H1 (cell line): ENCODE results near the gene SLC16A8. TPM values are rescaled to one million over a fixed set of nuclear protein-coding genes. Genes with fewer than 3 reads are reported as not detected.

Source experiments
- CTCF ChIA-PET: fragments of 300-600 bp; sonication (Branson Sonifier 250); formaldehyde crosslinking; loops from one replicate; lab custom pipeline; 2021; ENCODE audit not compliant: partially characterized antibody; lab: Charles Lee
- POLR2A ChIA-PET: fragments of 300-600 bp; sonication (Branson Sonifier 250); formaldehyde crosslinking; loops from one replicate; lab custom pipeline; 2021; ENCODE audit warnings: inconsistent platforms; ENCODE audit not compliant: partially characterized antibody; lab: Charles Lee
- DNase-seq, 2 experiments: peaks; one replicate each; pipeline versions ENCODE4 v3.0.0 to v3.0.0-alpha.2; 2010 to 2022; ENCODE audit warnings: low spot score in 2 of 2, low read depth in 1 of 2, mixed read lengths in 1 of 2
- FAIRE-seq: peaks from 2 replicates; lab custom pipeline; 2011; peaks lifted over from hg19 to GRCh38; lab: Jason Lieb, UNC
- H2AFZ ChIP-seq: 2 replicates; pipeline ENCODE4 v1.8.1; 2012; ENCODE audit warnings: low read length, inconsistent platforms
- H2AK5ac ChIP-seq: 2 replicates; pipeline ENCODE4 v1.6.1; 2013; ENCODE audit warnings: low read depth, low read length
- H2BK120ac ChIP-seq: replicated peaks from 2 replicates; pipeline ENCODE3; 2013; ENCODE audit warnings: low read depth, low read length, inconsistent platforms
- H2BK12ac ChIP-seq: 2 replicates; pipeline ENCODE4 v1.6.1; 2013; ENCODE audit warnings: low read depth, low read length
- H2BK15ac ChIP-seq: 2 replicates; pipeline ENCODE4 v1.6.1; 2013; ENCODE audit warnings: low read length
- H2BK20ac ChIP-seq: 2 replicates; pipeline ENCODE4 v1.6.1; 2013; ENCODE audit warnings: low read length
- H2BK5ac ChIP-seq: 2 replicates; pipeline ENCODE4 v1.6.1; 2013; ENCODE audit warnings: low read depth, low read length
- H3K14ac ChIP-seq: 2 replicates; pipeline ENCODE4 v1.6.1; 2013; ENCODE audit warnings: inconsistent platforms; ENCODE audit not compliant: insufficient read length
- H3K18ac ChIP-seq: 2 replicates; pipeline ENCODE4 v1.6.1; 2013; ENCODE audit warnings: low read length; ENCODE audit errors: extremely low read depth
- H3K23ac ChIP-seq: 2 replicates; pipeline ENCODE4 v1.6.1; 2013; ENCODE audit warnings: inconsistent platforms; ENCODE audit not compliant: insufficient read length
- H3K23me2 ChIP-seq: 2 replicates; pipeline ENCODE4 v1.6.1; 2013; ENCODE audit warnings: low read depth, low read length
- H3K27ac ChIP-seq: 2 replicates; pipeline ENCODE4 v1.6.1; 2011; ENCODE audit warnings: low read depth, low read length, inconsistent platforms
- H3K27me3 ChIP-seq, 4 experiments: replicated peaks in 1 of 4; 1 replicate in 1 of 4; 2 replicates in 3 of 4; pipeline versions ENCODE4 v1.6.1 to v1.8.1; 2011 to 2013; ENCODE audit warnings: low read length in 3 of 4, mild to moderate bottlenecking in 3 of 4, inconsistent platforms in 2 of 4, mixed read lengths in 2 of 4, moderate library complexity in 1 of 4; ENCODE audit not compliant: control insufficient read depth in 3 of 4, insufficient read depth in 3 of 4; ENCODE audit errors: extremely low read depth in 1 of 4
- H3K36me3 ChIP-seq, 4 experiments: 2 replicates each; pipeline versions ENCODE4 v1.6.1 to v1.8.1; 2011 to 2013; ENCODE audit warnings: mild to moderate bottlenecking in 4 of 4, low read length in 3 of 4, moderate library complexity in 2 of 4, control low read depth in 1 of 4, inconsistent platforms in 1 of 4; ENCODE audit not compliant: insufficient read depth in 4 of 4, control insufficient read depth in 2 of 4
- H3K4ac ChIP-seq: replicated peaks from 2 replicates; pipeline ENCODE3; 2013; ENCODE audit warnings: low read length, low read depth, mixed read lengths, inconsistent platforms; ENCODE audit not compliant: insufficient read length
- H3K4me1 ChIP-seq, 4 experiments: replicated peaks in 1 of 4; 1 replicate in 1 of 4; 2 replicates in 3 of 4; pipeline versions ENCODE4 v1.6.1 to v1.8.1; 2011 to 2013; ENCODE audit warnings: low read length in 3 of 4, inconsistent platforms in 2 of 4, mixed read lengths in 1 of 4; ENCODE audit not compliant: insufficient read depth in 4 of 4, control insufficient read depth in 3 of 4
- H3K4me2 ChIP-seq, 2 experiments: 2 replicates each; pipeline versions ENCODE4 v1.6.1 to v1.8.1; 2011 to 2013; ENCODE audit warnings: low read depth in 2 of 2, low read length in 2 of 2, control low read depth in 1 of 2, inconsistent platforms in 1 of 2, mild to moderate bottlenecking in 1 of 2; ENCODE audit not compliant: insufficient read depth in 1 of 2
- H3K4me3 ChIP-seq, 4 experiments: fragments of 200-600, 300-600 bp in 1 of 4; sonication (generic), shearing (Covaris generic), sonication (Bioruptor Twin) in 1 of 4; 2 replicates each; pipeline versions ENCODE4 v1.5.1 to v1.8.1; 2011 to 2016; ENCODE audit warnings: low read length in 4 of 4, low read depth in 3 of 4, control low read depth in 2 of 4, inconsistent platforms in 2 of 4, mild to moderate bottlenecking in 2 of 4, mixed read lengths in 1 of 4, moderate library complexity in 1 of 4; ENCODE audit not compliant: insufficient read depth in 2 of 4; ENCODE audit errors: extremely low read depth in 1 of 4
- H3K56ac ChIP-seq: replicated peaks from 2 replicates; pipeline ENCODE3; 2013; ENCODE audit warnings: low read depth, mild to moderate bottlenecking, mixed read lengths, low read length, inconsistent platforms; ENCODE audit not compliant: insufficient read length
- H3K79me1 ChIP-seq: 2 replicates; pipeline ENCODE4 v1.6.1; 2013; ENCODE audit warnings: low read depth, low read length, control low read depth
- H3K79me2 ChIP-seq, 2 experiments: 2 replicates each; pipeline versions ENCODE4 v1.6.1 to v1.8.1; 2012 to 2013; ENCODE audit warnings: low read length in 2 of 2, mild to moderate bottlenecking in 2 of 2, inconsistent platforms in 1 of 2; ENCODE audit not compliant: insufficient read depth in 2 of 2, control insufficient read depth in 1 of 2
- H3K9ac ChIP-seq, 4 experiments: replicated peaks in 1 of 4; 1 replicate in 1 of 4; 2 replicates in 3 of 4; pipeline versions ENCODE4 v1.6.1 to v1.8.1; 2011 to 2013; ENCODE audit warnings: low read depth in 3 of 4, low read length in 3 of 4, control low read depth in 2 of 4, mild to moderate bottlenecking in 2 of 4, moderate library complexity in 2 of 4, inconsistent platforms in 1 of 4; ENCODE audit errors: extremely low read depth in 1 of 4
- H3K9me3 ChIP-seq, 2 experiments: 2 replicates each; pipeline versions ENCODE4 v1.6.1 to v1.8.1; 2012 to 2013; ENCODE audit warnings: mild to moderate bottlenecking in 2 of 2, moderate library complexity in 2 of 2, control low read depth in 1 of 2, inconsistent platforms in 1 of 2, low read depth in 1 of 2, low read length in 1 of 2, mixed read lengths in 1 of 2; ENCODE audit not compliant: insufficient read depth in 2 of 2
- H4K20me1 ChIP-seq, 2 experiments: replicated peaks in 1 of 2; 2 replicates each; pipeline versions ENCODE3 to v1.8.1; 2011 to 2013; ENCODE audit warnings: inconsistent platforms in 2 of 2, low read length in 2 of 2, mild to moderate bottlenecking in 1 of 2; ENCODE audit not compliant: insufficient read depth in 2 of 2, control insufficient read depth in 1 of 2
- H4K5ac ChIP-seq: 2 replicates; pipeline ENCODE4 v1.6.1; 2013; ENCODE audit warnings: low read length, low read depth, mixed read lengths, inconsistent platforms; ENCODE audit not compliant: insufficient read length
- H4K8ac ChIP-seq: 2 replicates; pipeline ENCODE4 v1.8.0; 2013; ENCODE audit warnings: mild to moderate bottlenecking, moderate library complexity, low read length, inconsistent platforms; ENCODE audit not compliant: insufficient read depth; ENCODE audit errors: extremely low read depth
- H4K91ac ChIP-seq: replicated peaks from 2 replicates; pipeline ENCODE3; 2013; ENCODE audit warnings: low read length, mixed read lengths, inconsistent platforms; ENCODE audit not compliant: insufficient read length
- FOSL1 ChIP-seq: IDR thresholded peaks from 2 replicates; pipeline ENCODE4 v1.6.1; 2011; ENCODE audit warnings: mild to moderate bottlenecking, low read depth, low read length, moderate library complexity; ENCODE audit not compliant: insufficient read depth
- KDM1A ChIP-seq: fragments of 200-600, 300-600 bp; sonication (generic); IDR thresholded peaks from 2 replicates; pipeline ENCODE4 v1.7.1; 2016; ENCODE audit warnings: mild to moderate bottlenecking, low read length, borderline replicate concordance
- RNF2 ChIP-seq: fragments of 200-900, 300-1000 bp; sonication (generic); IDR thresholded peaks from 2 replicates; pipeline ENCODE4 v1.7.1; 2016; ENCODE audit warnings: borderline replicate concordance, low read depth, mild to moderate bottlenecking, antibody characterized with exemption, low read length; ENCODE audit not compliant: poor library complexity, severe bottlenecking; ENCODE audit errors: missing control alignments
- TAF7 ChIP-seq: optimal IDR thresholded peaks from 2 replicates; pipeline ENCODE3; 2011; ENCODE audit warnings: low read depth, mild to moderate bottlenecking, inconsistent platforms, low read length, moderate library complexity, borderline replicate concordance
- WGBS, 2 experiments: shearing (Covaris generic) in 1 of 2; methylation state at CpG; one replicate each; pipeline versions ENCODE4 v1.1.6 to v1.1.7; 2013 to 2015; ENCODE audit warnings: low lambda C conversion rate in 2 of 2, mixed read lengths in 2 of 2, inconsistent platforms in 1 of 2, low coverage in 1 of 2, missing lambda C conversion rate in 1 of 2; ENCODE audit not compliant: insufficient replicate concordance in 2 of 2, insufficient coverage in 1 of 2, insufficient read length in 1 of 2; ENCODE audit errors: extremely low coverage in 1 of 2, missing lambda C conversion rate in 1 of 2; 5-methylcytosine and 5-hydroxymethylcytosine counted together
- polyA plus RNA-seq, 7 experiments: library from polyadenylated mRNA; depleted of rRNA in 3 of 7; stranded (reverse) in 5 of 7; unstranded in 2 of 7; fragments of >200 nt in 5 of 7; fragments of 200-250 nt in 2 of 7; gene quantifications; 1 replicate in 5 of 7; 2 replicates in 1 of 7; 4 replicates in 1 of 7; pipeline versions ENCODE4 v1.2.1 to v1.2.3, GENCODE V29; 2011 to 2013; ENCODE audit warnings: missing spikeins in 2 of 7, mixed read lengths in 2 of 7
- total RNA-seq: library from RNA; stranded (reverse); fragmentation: NEBNext Ultra II Directional; extraction: Animal tissue kit (Norgen Biotek cat#: 25700); gene quantifications from 2 replicates; pipeline ENCODE4 v1.2.1, GENCODE V29; 2021

SLC16A8 gene
- total and polyA plus RNA-seq, 2 of the 8 experiments (the other 6 are each of a cell fraction or from before 2014, with no cell fraction given): 0.70 TPM; not detected in 1

GRCh38 chr22:38132136-38132535 is 48.2 kb upstream of the SLC16A8 start:
- Histone ChIP-seq H3K4ac (no peak overlapping the region), H2BK20ac (no peak overlapping the region), H3K36me3 (no peaks in the 10 kb centered on the region), H2BK15ac (no peak overlapping the region), H2AK5ac (no peak overlapping the region), H2AFZ (no peak overlapping the region), H3K9ac (no peak overlapping the region; a peak in 1 of 7 replicates), H4K8ac (no peak overlapping the region), H3K4me3 (no peak overlapping the region), H2BK5ac (no peak overlapping the region), H3K23ac (no peak overlapping the region), H3K4me1 (no peaks in the 10 kb centered on the region), H2BK120ac (no peak overlapping the region), H4K91ac (no peak overlapping the region), H3K79me2 (no peaks in the 10 kb centered on the region), H3K79me1 (no peaks in the 10 kb centered on the region), H2BK12ac (no peak overlapping the region), H3K27me3 (no peaks in the 10 kb centered on the region), H3K23me2 (no peaks in the 10 kb centered on the region), H3K4me2 (no peak overlapping the region), H4K20me1 (peaks cover 0 to 4% of the 10 kb centered on the region in 2 experiments), H3K18ac (no peak overlapping the region), H3K27ac (no peak overlapping the region), H4K5ac (no peak overlapping the region), H3K14ac (no peak overlapping the region), H3K9me3 (no peaks in the 10 kb centered on the region), H3K56ac (no peak overlapping the region)
- no peak for DNase-seq
- FAIRE-seq: no peak
- WGBS, 2 experiments: 91% methylated on average over 7 of the region's 7 CpGs; no CpG with 5 or more reads in 1 of the 2 experiments
- TF ChIP-seq RNF2 (no peak), TAF7 (no peak), FOSL1 (no peak), KDM1A (no peak)
- CTCF ChIA-PET: interaction anchor here (2.3 kb wide), 1 partner anchor 34 kb away, joined by 5 read pairs; no protein-coding TSS in a partner anchor
- POLR2A ChIA-PET: interaction anchor here (1.1 to 1.7 kb wide), 2 partner anchors 10 to 66 kb away, joined by 3 to 4 read pairs; no protein-coding TSS in a partner anchor
